ENCODE results near the gene IGSF3. TPM values are rescaled to one million over a fixed set of nuclear protein-coding genes. Genes with fewer than 3 reads are reported as not detected.
"Not testable (repeated sequence)": the region's sequence is repeated elsewhere in the genome, so short reads cannot be mapped to it uniquely, and the experiment has no call there.

Gene IGSF3
- total RNA-seq, 1 donor from 2014 or later = 2.5 TPM

DNA sequence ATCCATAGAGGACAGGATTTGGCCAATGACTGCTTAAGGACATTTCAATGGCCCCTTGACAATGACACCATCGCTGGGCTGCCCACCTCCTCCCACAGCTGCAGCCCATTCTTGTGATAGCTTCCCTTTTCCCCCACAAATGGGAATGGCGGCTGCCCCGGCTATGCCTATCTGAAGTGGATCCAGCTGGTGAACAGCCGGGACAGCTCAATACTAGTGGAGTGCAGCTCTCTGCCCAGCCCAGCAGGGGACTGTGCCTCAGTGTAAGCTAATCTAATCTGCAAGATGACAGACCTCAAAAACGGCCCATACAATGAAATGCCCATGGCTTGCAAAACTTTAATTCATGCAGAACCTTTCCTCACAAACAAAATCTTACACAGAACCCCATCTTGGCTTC, 49.7 kb downstream of the IGSF3 start:
- ATAC-seq; intact Hi-C loops (cut with DNase I): not testable (repeated sequence)

DNA sequence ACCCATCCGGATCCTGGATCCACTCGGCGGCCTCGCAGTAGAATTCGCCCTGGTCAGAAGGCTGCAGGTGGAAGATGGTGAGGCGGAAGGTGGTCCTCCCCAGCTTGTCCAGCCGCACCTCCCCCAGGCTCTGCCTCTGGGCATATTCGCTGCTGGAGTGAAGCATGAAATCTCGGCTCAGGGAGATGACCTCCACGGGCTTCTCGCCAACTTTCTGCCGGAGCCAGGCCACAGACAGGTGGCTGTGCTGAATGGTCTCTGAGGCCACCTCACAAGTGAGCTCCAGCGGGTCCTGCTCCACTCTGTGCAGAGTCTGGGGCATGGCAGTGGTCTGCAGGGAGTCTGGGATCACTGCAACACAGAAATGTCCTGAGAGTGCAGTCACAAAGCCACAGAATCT, 53.7 kb downstream of the IGSF3 start:
- intact Hi-C loops (cut with DNase I) = not testable (repeated sequence)

More for the DNA sequence above, 49.7 kb downstream of the IGSF3 start:
- DNase-seq (ENCODE audit: low spot score) = not testable (repeated sequence)

DNA sequence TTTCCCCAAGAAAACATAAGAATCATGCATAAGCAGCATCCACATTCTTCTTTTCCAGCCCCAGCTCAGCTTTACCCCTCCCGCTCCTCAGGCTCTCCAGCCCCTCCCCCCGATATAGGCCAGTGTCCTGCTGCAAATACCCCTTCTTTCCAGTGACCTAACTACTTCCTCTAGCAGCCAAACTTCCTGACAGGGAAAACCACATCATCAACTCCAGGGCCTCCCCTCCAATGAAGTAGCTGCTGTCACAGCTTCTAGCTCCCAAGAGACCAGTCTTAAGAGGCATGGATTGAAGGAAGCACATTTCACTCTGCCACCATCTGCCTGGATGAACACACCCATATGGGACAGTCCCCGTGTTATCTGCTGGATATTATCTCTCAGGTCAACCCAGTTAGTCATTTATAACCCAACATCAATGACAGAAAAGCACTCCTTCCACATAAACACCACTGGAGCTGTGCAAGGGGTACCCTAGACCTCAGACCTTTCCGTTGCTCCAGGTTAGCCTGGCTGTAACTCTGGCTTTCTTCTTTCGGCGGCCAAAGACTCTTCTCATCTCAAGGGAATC, 57.6 kb downstream of the IGSF3 start:
- ATAC-seq; DNase-seq (ENCODE audit: low spot score); intact Hi-C loops (cut with DNase I): not testable (repeated sequence)

More for the DNA sequence above, 53.7 kb downstream of the IGSF3 start:
- DNase-seq (ENCODE audit: low spot score); ATAC-seq: not testable (repeated sequence)

DNA sequence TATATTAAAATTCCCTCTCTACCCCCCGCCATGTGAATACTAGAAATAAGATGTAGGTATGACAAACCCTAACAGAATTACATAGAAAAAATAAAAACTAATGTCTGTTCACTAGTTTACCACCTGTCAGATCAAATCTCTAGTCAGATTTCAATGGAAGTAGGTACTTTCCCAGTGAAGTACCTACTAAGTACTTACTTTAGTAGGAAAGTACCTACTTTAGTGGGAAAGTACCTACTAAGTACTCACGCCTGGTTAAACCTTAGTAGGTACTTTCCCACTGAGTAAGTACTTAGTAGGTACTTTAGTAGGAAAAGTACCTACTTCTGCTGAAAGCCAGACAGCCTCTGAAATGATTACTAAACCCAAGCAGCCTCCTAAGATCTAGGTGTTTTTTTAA, 58.7 kb downstream of the IGSF3 start:
- intact Hi-C loops (cut with DNase I); ATAC-seq; DNase-seq (ENCODE audit: low spot score): not testable (repeated sequence)

DNA sequence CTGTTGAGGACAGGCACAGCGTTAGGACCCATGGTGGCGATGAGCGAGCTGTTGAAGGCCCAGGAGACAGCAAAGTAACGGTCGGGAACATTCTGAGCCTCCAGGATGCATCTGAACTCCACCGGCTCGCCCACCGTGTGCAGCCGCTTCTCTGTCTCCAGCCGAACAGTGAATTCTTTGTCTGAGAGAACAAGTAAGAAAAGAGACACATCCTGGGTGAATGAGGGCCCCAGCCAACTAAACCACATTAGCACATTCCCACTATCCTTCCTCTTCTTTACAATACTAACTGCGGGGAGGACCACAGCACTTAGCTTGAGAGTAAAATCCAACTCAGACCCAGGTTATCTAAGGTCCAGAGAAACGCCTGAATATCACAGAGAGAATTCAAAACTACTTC, 59.4 kb downstream of the IGSF3 start:
- ATAC-seq; intact Hi-C loops (cut with DNase I): not testable (repeated sequence)

DNA sequence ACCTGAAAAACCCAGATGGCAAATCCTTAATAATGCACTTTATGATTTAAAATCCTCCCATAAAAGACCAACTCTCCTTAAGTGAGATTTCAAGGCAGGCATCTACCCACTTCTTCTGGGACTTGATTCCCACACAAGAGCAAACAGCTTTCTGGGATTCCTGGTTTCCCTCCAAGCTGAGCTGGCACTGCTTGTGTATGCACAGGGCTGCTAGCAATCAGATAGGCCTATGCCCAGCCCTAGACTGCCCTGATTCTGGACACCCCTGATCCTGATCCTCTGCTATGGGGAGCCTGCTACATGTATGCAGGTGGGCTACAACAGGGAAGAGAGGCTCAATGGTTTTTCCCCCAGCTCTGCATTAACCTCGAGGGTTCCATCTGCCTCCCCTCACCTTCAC, 60.1 kb downstream of the IGSF3 start:
- ATAC-seq; DNase-seq (ENCODE audit: low spot score); intact Hi-C loops (cut with DNase I): not testable (repeated sequence)

More for the DNA sequence above, 59.4 kb downstream of the IGSF3 start:
- DNase-seq (ENCODE audit: low spot score) = not testable (repeated sequence)

DNA sequence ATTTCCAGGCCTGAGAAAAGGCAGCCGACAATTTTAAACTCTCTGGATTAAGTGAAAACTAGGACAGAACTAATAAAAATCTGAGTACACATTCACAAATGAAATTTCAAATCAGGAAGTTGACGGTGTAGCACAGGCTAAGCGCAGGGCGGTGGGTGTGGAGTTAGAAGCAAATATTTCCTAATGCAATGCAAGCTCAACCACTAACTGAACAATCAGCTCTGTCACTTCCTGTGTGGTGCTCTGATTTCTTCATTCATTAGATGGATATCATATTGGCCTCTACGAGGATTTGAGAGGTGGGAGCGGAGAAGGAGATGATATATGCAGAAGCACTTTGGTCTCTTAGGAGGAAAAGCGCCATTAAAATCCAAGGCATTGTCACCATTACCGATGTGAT, 61.5 kb downstream of the IGSF3 start:
- intact Hi-C loops (cut with DNase I); DNase-seq (ENCODE audit: low spot score); ATAC-seq: not testable (repeated sequence)

DNA sequence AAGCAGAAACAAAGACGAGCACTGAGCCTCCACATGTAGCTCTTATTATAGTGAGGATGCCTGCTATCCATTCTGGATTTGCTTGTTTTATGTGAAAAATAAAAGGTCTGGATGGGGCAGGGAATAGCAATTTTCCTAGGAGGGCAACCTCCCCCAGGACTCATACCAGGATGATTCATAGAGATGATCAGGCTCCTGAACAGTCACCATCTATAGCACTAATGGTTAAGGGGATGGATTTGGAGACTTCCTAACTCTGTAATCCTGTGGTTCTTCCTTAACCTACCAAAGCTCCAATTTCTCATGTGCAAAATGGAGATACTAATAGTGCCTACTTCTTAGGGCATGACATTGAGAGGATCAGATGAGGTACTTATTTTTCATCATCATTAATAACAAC, 62.2 kb downstream of the IGSF3 start:
- no peak for DNase-seq (ENCODE audit: low spot score)
- intact Hi-C loops (cut with DNase I) = no loop called here
- ATAC-seq = no peak

DNA sequence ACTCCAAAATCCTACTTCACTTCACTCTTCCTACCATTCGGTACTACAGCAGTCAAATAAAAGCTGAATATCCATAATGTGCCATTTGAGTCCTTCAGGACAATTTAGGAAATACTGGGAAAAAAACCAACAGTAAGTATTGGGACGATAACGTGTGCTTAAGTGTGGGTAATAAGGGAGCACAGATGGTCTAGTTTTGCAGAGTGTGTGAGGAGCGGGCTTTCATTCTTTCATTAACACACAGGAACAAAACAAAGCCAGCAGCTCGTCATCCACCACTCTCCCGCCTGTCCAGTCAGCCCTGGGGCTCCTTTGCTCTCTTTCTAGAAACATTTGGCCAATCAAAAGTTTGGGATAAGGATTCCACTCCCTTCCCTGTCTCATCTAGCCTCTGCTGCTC, 63.1 kb downstream of the IGSF3 start:
- ATAC-seq; DNase-seq (ENCODE audit: low spot score); intact Hi-C loops (cut with DNase I): not testable (repeated sequence)

DNA sequence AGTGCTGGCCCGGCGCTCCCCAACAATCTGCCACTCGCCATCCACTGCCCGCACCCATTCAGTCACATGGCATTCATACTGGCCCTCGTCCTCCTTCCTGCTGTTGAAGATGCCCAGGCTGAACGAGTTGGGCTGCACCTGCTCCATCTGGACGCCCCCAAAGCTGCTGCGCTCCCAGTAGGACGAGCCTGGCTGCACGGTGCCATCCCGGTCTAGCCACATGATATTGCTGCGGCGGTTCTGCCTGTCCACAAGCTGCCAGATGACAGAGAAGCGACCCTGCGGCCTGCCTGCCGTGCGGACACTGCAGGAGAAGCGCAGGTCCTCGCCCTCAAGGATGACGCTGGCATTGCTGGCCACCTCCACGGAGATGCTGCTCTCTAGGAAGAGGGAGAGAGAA, 63.9 kb downstream of the IGSF3 start:
- ATAC-seq; DNase-seq (ENCODE audit: low spot score); intact Hi-C loops (cut with DNase I): not testable (repeated sequence)

DNA sequence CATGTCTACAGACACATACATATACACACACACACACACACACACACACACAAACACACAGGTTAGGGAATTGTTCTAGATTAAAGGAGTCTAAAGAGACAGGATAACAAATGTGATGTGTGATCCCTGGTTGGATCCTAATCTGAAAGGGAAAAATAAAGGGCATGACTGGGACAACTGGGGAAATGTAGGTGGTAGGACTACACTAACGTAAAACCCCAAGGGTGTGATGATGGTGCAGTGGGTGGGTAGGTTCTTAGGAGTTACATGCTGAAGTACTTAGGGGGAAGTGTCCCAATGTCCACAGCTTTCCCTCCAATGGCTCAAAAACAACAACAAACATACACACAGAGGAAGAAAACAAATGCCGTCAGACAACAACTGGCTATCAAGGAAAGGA, 68.2 kb downstream of the IGSF3 start:
- DNase-seq (ENCODE audit: low spot score); ATAC-seq; intact Hi-C loops (cut with DNase I): not testable (repeated sequence)

DNA sequence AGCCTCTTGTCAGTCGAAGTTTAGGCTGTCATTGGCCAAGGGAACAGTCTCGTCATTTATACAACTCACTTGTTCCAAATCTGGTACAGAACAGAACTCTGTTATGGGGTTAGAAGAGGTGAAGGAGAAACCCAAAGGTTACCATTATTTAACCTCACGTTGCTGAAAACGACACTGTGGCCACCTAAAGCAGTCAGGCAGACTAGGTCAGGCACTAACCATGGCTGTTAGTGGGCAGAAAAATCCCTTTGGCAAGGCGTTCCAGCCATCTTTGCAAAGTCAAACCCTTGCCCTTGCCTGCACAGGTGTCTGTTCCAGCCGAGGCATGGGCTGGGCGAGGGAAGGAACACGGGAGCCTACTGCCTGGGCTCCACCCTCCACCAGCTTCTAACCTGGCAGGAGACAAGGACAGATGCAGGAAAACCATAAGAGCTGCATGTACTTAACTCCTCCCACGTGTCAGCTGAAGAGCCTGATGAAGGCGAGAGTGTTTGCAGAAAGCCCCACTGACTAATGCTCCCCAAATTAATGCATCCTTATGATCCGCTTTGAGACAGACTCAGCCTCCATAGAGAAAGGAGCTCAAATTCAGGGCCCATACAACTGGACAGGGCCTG, 69.0 kb downstream of the IGSF3 start:
- DNase-seq (ENCODE audit: low spot score); intact Hi-C loops (cut with DNase I); ATAC-seq: not testable (repeated sequence)

DNA sequence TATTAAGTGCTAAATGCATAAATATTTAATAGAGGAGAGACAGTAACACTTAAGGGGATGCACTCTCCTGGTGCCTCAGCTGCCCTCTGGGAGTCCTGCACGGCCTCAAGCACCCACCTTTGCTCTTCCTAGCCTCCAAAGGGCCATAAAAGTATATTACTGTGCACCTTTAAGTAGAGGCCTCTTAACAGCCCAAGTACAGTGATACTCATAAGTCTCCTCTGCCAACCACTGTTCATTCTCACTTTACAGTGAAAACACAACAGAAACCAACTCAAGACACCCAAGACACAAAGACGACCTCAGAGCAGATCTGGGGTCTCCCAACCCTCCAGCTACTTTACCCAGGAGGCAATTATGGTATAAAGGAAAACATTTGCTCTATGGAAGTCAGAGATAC, 70.1 kb downstream of the IGSF3 start:
- DNase-seq (ENCODE audit: low spot score); intact Hi-C loops (cut with DNase I); ATAC-seq: not testable (repeated sequence)

DNA sequence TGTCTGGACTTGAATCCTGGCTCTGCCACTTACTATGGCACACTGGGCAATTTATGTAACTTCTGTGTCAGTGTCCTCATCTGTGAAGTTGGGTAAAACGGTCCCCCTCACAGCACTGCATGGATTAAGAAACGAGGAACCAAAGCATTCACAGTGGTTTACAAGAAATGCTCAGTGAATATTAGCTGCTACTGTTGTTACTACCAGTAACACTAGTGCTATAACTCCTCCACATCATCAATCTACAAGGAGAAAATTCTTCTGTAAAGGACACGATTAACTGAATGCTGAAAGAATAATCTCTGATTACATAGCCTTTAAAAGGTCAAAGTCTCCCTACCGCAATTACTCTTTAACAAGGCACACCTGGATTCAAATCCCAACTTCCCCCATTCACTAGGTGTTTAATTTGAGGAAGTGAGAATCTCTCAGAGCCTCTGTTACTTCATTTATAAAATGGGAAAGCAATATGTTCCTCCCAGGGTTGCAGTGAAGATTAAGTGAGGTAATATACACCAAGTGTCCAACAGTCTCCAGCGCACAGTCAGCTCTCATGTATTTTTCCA, 70.7 kb downstream of the IGSF3 start:
- ATAC-seq; DNase-seq (ENCODE audit: low spot score); intact Hi-C loops (cut with DNase I): not testable (repeated sequence)

DNA sequence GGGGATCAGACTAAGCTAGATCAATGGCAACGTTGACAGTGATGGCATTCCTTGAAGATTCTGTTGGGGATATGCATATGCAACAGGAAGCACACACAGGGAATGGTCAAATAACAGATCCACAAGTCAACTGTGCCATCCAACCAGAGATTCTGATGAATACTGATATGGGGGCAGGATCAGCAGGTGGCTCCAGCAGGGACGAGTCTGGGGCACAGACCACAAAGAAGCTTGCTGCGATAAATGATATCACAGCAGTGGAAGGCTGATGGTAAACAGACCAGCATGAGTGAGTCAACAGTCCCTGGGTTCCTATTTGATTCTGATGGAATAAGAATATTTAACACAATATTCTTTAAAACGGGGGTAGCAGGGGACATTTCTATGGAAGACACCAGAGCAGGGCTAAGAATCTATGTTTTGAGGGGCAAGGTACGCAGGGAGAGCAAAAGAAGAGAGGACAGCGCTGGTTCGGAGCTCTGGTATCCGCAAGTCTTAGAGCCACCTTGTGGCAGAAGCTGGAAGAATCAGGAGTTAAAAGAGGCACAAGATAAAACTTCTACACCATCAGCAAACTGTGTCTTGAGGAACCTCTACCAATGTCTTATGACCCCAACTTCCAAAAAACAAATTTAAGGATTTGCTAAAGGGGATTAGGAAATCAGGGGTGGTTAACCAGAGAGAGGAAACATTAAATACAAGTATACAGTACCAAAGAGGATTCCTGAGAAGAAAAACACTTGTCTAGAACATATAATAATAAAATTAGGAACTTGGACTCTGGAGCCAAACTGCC, 71.4 kb downstream of the IGSF3 start:
- peak; percentile 78 for ATAC-seq
- intact Hi-C loops (cut with DNase I) = not testable (repeated sequence)
- peak; percentile 67 for DNase-seq (ENCODE audit: low spot score)

DNA sequence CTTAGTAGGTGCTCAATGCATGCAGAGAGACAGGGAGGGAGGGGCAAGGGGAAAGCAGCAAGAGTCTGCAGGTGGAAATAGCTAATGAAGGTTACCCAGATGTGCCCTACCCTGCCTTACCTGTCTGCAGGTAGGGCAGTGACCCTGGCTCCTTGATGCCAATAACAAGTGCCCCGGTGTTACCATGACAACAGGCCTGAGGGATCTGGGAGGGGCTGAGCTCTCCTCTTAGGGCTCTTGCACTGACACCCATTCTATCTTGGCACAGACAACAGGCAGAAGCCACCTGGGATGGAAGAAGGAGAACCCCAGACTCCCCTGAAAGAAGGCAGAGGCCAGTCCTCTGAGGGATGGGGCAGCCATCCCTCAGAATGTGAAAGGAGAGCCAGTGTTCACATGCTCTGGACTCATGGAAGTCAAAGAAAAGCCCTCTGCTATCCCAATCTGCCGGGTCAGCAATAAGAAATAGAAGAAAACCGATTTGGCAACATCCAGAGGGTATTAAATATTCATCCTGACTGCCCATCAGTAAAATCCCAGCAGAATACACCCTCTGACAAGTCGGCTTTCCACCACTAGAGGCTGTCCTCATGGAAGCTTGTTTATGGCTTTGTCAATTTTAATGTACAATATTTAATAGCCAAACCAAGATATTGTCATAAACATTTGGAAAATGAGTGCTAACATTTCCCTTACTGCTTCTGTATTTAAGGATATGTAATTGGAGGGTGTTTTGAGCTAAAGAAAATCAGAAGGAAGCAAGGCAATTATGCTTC, 72.3 kb downstream of the IGSF3 start:
- intact Hi-C loops (cut with DNase I); ATAC-seq; DNase-seq (ENCODE audit: low spot score): not testable (repeated sequence)

DNA sequence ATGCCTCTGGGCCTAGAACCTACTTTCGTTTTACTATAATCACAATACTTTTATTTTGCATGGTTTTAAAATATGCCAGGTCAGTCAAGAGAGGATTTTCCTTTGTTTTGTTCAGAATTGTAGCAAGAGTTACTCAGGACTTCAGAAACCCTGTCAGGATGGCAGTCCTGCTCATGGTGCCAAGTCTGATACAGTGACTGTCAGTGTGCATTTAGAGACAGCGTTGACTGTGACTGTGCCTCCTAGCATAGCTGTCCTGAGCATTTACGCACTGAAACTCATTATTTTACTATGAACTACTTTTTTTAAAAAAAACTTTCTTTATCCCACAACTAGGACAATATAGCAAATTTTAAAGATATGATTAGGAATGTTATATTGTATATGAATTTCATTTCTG, 73.6 kb downstream of the IGSF3 start:
- DNase-seq (ENCODE audit: low spot score); ATAC-seq; intact Hi-C loops (cut with DNase I): not testable (repeated sequence)

DNA sequence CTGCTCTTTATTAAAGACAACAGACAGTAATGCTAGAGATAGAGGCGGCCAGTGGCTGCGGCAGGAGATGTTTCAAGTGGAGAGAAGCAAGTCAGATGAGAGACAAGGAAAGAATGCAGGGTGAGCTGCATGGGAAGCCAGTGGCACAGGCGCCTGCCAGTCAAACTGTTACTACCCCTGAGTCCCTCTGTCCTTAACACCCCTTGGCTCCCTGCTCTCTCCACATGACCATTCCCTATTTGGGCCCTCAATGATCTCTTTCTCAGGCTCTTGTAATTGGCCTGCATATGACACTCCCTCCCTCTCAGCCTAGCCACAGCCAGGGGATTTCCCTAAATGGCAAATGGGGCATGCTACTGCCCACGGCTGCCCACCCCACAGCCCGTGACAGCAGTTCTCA, 74.1 kb downstream of the IGSF3 start:
- intact Hi-C loops (cut with DNase I); DNase-seq (ENCODE audit: low spot score); ATAC-seq: not testable (repeated sequence)

All from sciatic nerve (tissue), 2 donors.